A673 (cell line): Measurements from ENCODE around the gene RAD51AP1. TPM values are rescaled to one million over a fixed set of nuclear protein-coding genes. Genes with fewer than 3 reads are reported as not detected.

Experiments used
- BruUV-seq: library from RNA; stranded (reverse); fragments of 400-500 nt; replicated peaks from 2 replicates; lab custom pipeline; 2021; lab: Mats Ljungman, UMichigan
- CTCF ChIA-PET: fragments of 300-600 bp; sonication (Branson Sonifier 250); formaldehyde crosslinking; loops from one replicate; lab custom pipeline; 2022; ENCODE audit warnings: antibody characterized with exemption; lab: Charles Lee
- POLR2A ChIA-PET: fragments of 300-600 bp; sonication (Branson Sonifier 250); formaldehyde crosslinking; loops from one replicate; lab custom pipeline; 2022; ENCODE audit warnings: antibody characterized with exemption; ENCODE audit not compliant: low non-redundant PET; lab: Charles Lee
- DNase-seq: peaks from one replicate; pipeline ENCODE4 v3.0.0-alpha.2; 2015; ENCODE audit warnings: low spot score
- H3K27ac ChIP-seq: fragments of 200-600 bp; sonication (generic); 2 replicates; pipeline ENCODE4 v1.5.1; 2016; ENCODE audit warnings: mixed run types, low read depth, mild to moderate bottlenecking, mixed read lengths, antibody characterized with exemption, low read length; ENCODE audit not compliant: poor library complexity, severe bottlenecking
- H3K27me3 ChIP-seq: fragments of 200-600 bp; sonication (generic); replicated peaks from 2 replicates; pipeline ENCODE4 v1.6.1; 2017; ENCODE audit warnings: mixed run types, low read depth, mild to moderate bottlenecking, mixed read lengths, antibody characterized with exemption, low read length; ENCODE audit not compliant: insufficient read depth, poor library complexity
- H3K36me3 ChIP-seq: fragments of 200-600 bp; sonication (generic); 2 replicates; pipeline ENCODE4 v1.6.1; 2016; ENCODE audit warnings: mixed run types, mild to moderate bottlenecking, mixed read lengths, antibody characterized with exemption, low read length; ENCODE audit not compliant: insufficient read depth, poor library complexity, severe bottlenecking
- H3K4me1 ChIP-seq: fragments of 200-600 bp; sonication (generic); 2 replicates; pipeline ENCODE4 v1.6.1; 2017; ENCODE audit warnings: mixed run types, mild to moderate bottlenecking, mixed read lengths, antibody characterized with exemption, low read length; ENCODE audit not compliant: insufficient read depth, poor library complexity, severe bottlenecking
- H3K4me3 ChIP-seq: fragments of 200-600 bp; sonication (generic); 2 replicates; pipeline ENCODE4 v1.5.1; 2016; ENCODE audit warnings: low read depth, mixed run types, mild to moderate bottlenecking, mixed read lengths, low read length; ENCODE audit not compliant: poor library complexity, severe bottlenecking
- H3K9me3 ChIP-seq: fragments of 200-600 bp; sonication (generic); 2 replicates; pipeline ENCODE4 v1.6.1; 2016; ENCODE audit warnings: mixed run types, low read depth, mild to moderate bottlenecking, mixed read lengths, antibody characterized with exemption, low read length; ENCODE audit not compliant: poor library complexity, severe bottlenecking
- CTCF ChIP-seq: fragments of 300-800, 200-600 bp; sonication (generic); conservative IDR thresholded peaks from 2 replicates; pipeline ENCODE4 v1.5.1; 2017; ENCODE audit warnings: low read depth, mild to moderate bottlenecking, antibody characterized with exemption, low read length, moderate library complexity, mixed read lengths
- EZH2 ChIP-seq: fragments of 200-600 bp; sonication (generic); IDR thresholded peaks from 2 replicates; pipeline ENCODE4 v1.6.1; 2017; ENCODE audit warnings: borderline replicate concordance, low read depth, mild to moderate bottlenecking, mixed read lengths, antibody characterized with exemption, low read length; ENCODE audit not compliant: poor library complexity, severe bottlenecking
- intact Hi-C: fragments of 100-400 bp; cut with micrococcal nuclease; formaldehyde crosslinking; loops from one replicate; pipeline ENCODE4 v1.10.0; 2022; ENCODE audit not compliant: unreplicated experiment
- total RNA-seq: library from RNA; stranded (reverse); gene quantifications from 2 replicates; pipeline ENCODE4 v1.2.3, GENCODE V29; 2021

RAD51AP1 gene
- total RNA-seq, 1 experiment from 2014 or later: 58.9 TPM

GRCh38 chr12:4530160-4530559 lies 8.5 kb upstream of the RAD51AP1 start:
- BruUV-seq: no TSS peak
- intact Hi-C loops: no loop called here
- TF ChIP-seq CTCF (no peak), EZH2 (no peak)
- Histone ChIP-seq H3K27ac (no peak overlapping the region), H3K36me3 (peaks cover 4% of the 10 kb centered on the region), H3K4me3 (no peak overlapping the region), H3K4me1 (no peaks in the 10 kb centered on the region), H3K27me3 (no peaks in the 10 kb centered on the region), H3K9me3 (no peaks in the 10 kb centered on the region)
- no peak for DNase-seq
- POLR2A ChIA-PET: no interaction called here
- CTCF ChIA-PET: no interaction called here

- intact Hi-C loops: no loop called here
- Histone ChIP-seq H3K9me3 (no peaks in the 10 kb centered on the region), H3K36me3 (peaks cover 4% of the 10 kb centered on the region), H3K4me3 (no peak overlapping the region), H3K27me3 (no peaks in the 10 kb centered on the region), H3K4me1 (no peaks in the 10 kb centered on the region), H3K27ac (no peak overlapping the region)
- no TSS peak for BruUV-seq
- no peak for DNase-seq
- POLR2A ChIA-PET: no interaction called here
- CTCF ChIA-PET: no interaction called here
- TF ChIP-seq EZH2 (no peak), CTCF (no peak)
These were observed 7.6 kb upstream of the RAD51AP1 start for GRCh38 chr12:4530982-4531586.

GRCh38 chr12:4535092-4535491 lies 3.6 kb upstream of the RAD51AP1 start:
- BruUV-seq: no TSS peak
- TF ChIP-seq EZH2 (no peak), CTCF (no peak)
- H3K36me3 ChIP-seq: peaks cover 4% of the 10 kb centered on the region
- intact Hi-C loops: no loop called here
- H3K9me3 ChIP-seq: no peaks in the 10 kb centered on the region
- peaks cover 7% of the 10 kb centered on the region for H3K4me1 ChIP-seq
- ChIA-PET POLR2A (no interaction called here), CTCF (no interaction called here)
- no peak overlapping the region for H3K4me3 ChIP-seq
- H3K27me3 ChIP-seq: no peaks in the 10 kb centered on the region
- H3K27ac ChIP-seq: no peak overlapping the region
- no peak for DNase-seq
